Kidney epithelial cell (primary cell): ENCODE results near the gene ADRA1B. TPM values are rescaled to one million over a fixed set of nuclear protein-coding genes. Genes with fewer than 3 reads are reported as not detected.
"Not testable (repeated sequence)": the region's sequence is repeated elsewhere in the genome, so short reads cannot be mapped to it uniquely, and the experiment has no call there.

Experiments
- DNase-seq: peaks from one replicate; pipeline ENCODE4 v3.0.0-alpha.2; 2010; ENCODE audit warnings: low read depth
- H3K27me3 ChIP-seq: 2 replicates; pipeline ENCODE4 v1.6.0; 2011; ENCODE audit warnings: low read length; ENCODE audit not compliant: control insufficient read depth, insufficient read depth
- H3K36me3 ChIP-seq: 2 replicates; pipeline ENCODE4 v1.5.1; 2011; ENCODE audit warnings: low read length; ENCODE audit not compliant: control insufficient read depth, insufficient read depth
- H3K4me3 ChIP-seq: 2 replicates; pipeline ENCODE4 v1.5.1; 2011; ENCODE audit warnings: low read depth, mild to moderate bottlenecking, control low read depth, low read length
- CTCF ChIP-seq: IDR thresholded peaks from 2 replicates; pipeline ENCODE4 v1.5.1; 2011; ENCODE audit warnings: mild to moderate bottlenecking, moderate library complexity, low read length, control low read depth, inconsistent platforms; ENCODE audit not compliant: insufficient read depth, poor library complexity, severe bottlenecking
- total RNA-seq: library from RNA; depleted of rRNA; stranded (reverse); fragments of >200 nt; gene quantifications from 2 replicates; pipeline ENCODE4 v1.2.3, GENCODE V29; 2015

Gene ADRA1B
- total RNA-seq, 1 donor from 2014 or later, result 2.9 TPM

- TF ChIP-seq CTCF, result no peak
- no peak for DNase-seq
- Histone ChIP-seq H3K4me3 (no peak overlapping the region), H3K27me3 (no peaks in the 10 kb centered on the region), H3K36me3 (no peaks in the 10 kb centered on the region)
Observed at GRCh38 chr5:159995907-159996306, 79.6 kb downstream of the ADRA1B start.

- Histone ChIP-seq H3K4me3 (no peak overlapping the region), H3K27me3 (no peaks in the 10 kb centered on the region), H3K36me3 (no peaks in the 10 kb centered on the region)
- DNase-seq, result no peak
- TF ChIP-seq CTCF, result no peak
Observed at GRCh38 chr5:160001457-160001856, 85.2 kb downstream of the ADRA1B start.

- H3K4me3 ChIP-seq, result no peak overlapping the region
- H3K27me3 ChIP-seq, result no peaks in the 10 kb centered on the region
- peaks cover 1% of the 10 kb centered on the region for H3K36me3 ChIP-seq
- DNase-seq, result no peak
- TF ChIP-seq CTCF, result no peak
Observed at GRCh38 chr5:160007514-160007913, 91.2 kb downstream of the ADRA1B start.

GRCh38 chr5:160008529-160008876, 92.2 kb downstream of the ADRA1B start:
- DNase-seq, H3K4me3 ChIP-seq, H3K27me3 ChIP-seq, H3K36me3 ChIP-seq: not testable (repeated sequence)

- no peak for TF ChIP-seq CTCF
- peak; percentile 98 for DNase-seq
- Histone ChIP-seq H3K4me3 (peak within 1 kb of the TSS; percentile 82), H3K27me3 (no peaks in the 10 kb centered on the region), H3K36me3 (peaks cover 1% of the 10 kb centered on the region)
Observed at GRCh38 chr5:160008877-160009590, 92.8 kb downstream of the ADRA1B start, which contains the start of gene TTC1. Gene TTC1, plus strand, starts transcription at chr5:160009139. Its CDS starts 1,390 bp downstream, at chr5:160010529.

- Histone ChIP-seq H3K36me3 (peaks cover 1% of the 10 kb centered on the region), H3K4me3 (peak overlapping the region; percentile 82), H3K27me3 (no peaks in the 10 kb centered on the region)
- TF ChIP-seq CTCF, result no peak
- no peak for DNase-seq
Observed at GRCh38 chr5:160009591-160009989, 93.3 kb downstream of the ADRA1B start.
